CD4-positive, CD25-positive, alpha-beta regulatory T cell (primary cell): Measurements from ENCODE around the gene PRSS21. TPM values are rescaled to one million over a fixed set of nuclear protein-coding genes. Genes with fewer than 3 reads are reported as not detected.

Source experiments
- ATAC-seq, 2 donors: fragments of 150-1000 bp; cut with Tn5 transposase; one replicate each; pipeline ENCODE4 v1.10.0; 2021; ENCODE audit warnings: low read depth in 2 of 2, moderate number of reproducible peaks in 2 of 2, moderate library complexity in 1 of 2
- DNase-seq, 3 donors: peaks; one replicate each; pipeline versions ENCODE4 v3.0.0 to v3.0.0-alpha.2; 2012 to 2022; ENCODE audit warnings: mixed read lengths in 1 of 3
- H3K27ac ChIP-seq: one replicate; pipeline ENCODE4 v1.7.0; 2013; ENCODE audit warnings: mild to moderate bottlenecking, low read length; ENCODE audit not compliant: insufficient read depth, poor library complexity, severe bottlenecking
- H3K27me3 ChIP-seq: one replicate; pipeline ENCODE4 v1.7.0; 2013; ENCODE audit warnings: low read length; ENCODE audit not compliant: control insufficient read depth, insufficient read depth
- H3K36me3 ChIP-seq: one replicate; pipeline ENCODE4 v1.7.0; 2013; ENCODE audit warnings: mild to moderate bottlenecking, low read length, moderate library complexity; ENCODE audit not compliant: control insufficient read depth, insufficient read depth
- H3K4me1 ChIP-seq: 2 replicates; pipeline ENCODE4 v1.7.0; 2013; ENCODE audit warnings: mild to moderate bottlenecking, low read length; ENCODE audit not compliant: insufficient read depth, control insufficient read depth, poor library complexity, severe bottlenecking
- H3K4me3 ChIP-seq: one replicate; pipeline ENCODE4 v1.7.0; 2013; ENCODE audit warnings: low read depth, mild to moderate bottlenecking, low read length, moderate library complexity
- H3K9me3 ChIP-seq, 2 experiments: 1 replicate in 1 of 2; 2 replicates in 1 of 2; pipeline ENCODE4 v1.7.0; 2013; ENCODE audit warnings: low read length in 2 of 2, mild to moderate bottlenecking in 1 of 2, moderate library complexity in 1 of 2; ENCODE audit not compliant: control insufficient read depth in 2 of 2
- H3K27ac Mint-ChIP-seq, 3 donors: one replicate each; pipeline ENCODE4 v1.8.0; 2020 to 2022; ENCODE audit warnings: mild to moderate bottlenecking in 3 of 3, mixed read lengths in 3 of 3, moderate library complexity in 2 of 3
- H3K27me3 Mint-ChIP-seq: one replicate; pipeline ENCODE4 v1.8.0; 2022; ENCODE audit warnings: mild to moderate bottlenecking, mixed read lengths
- H3K36me3 Mint-ChIP-seq: one replicate; pipeline ENCODE4 v1.8.0; 2020; ENCODE audit warnings: mixed read lengths
- H3K4me1 Mint-ChIP-seq, 4 donors: one replicate each; pipeline ENCODE4 v1.8.0; 2020 to 2022; ENCODE audit warnings: mixed read lengths in 4 of 4, mild to moderate bottlenecking in 1 of 4
- H3K4me3 Mint-ChIP-seq, 4 donors: one replicate each; pipeline ENCODE4 v1.8.0; 2020 to 2022; ENCODE audit warnings: mild to moderate bottlenecking in 4 of 4, mixed read lengths in 4 of 4, moderate library complexity in 3 of 4
- H3K9me3 Mint-ChIP-seq, 7 donors: one replicate each; pipeline ENCODE4 v1.8.0; 2020 to 2022; ENCODE audit warnings: mixed read lengths in 7 of 7, mild to moderate bottlenecking in 3 of 7, moderate library complexity in 2 of 7
- polyA plus RNA-seq, 4 donors: library from polyadenylated mRNA; unstranded; fragments of 300-500 nt; fragmentation: Illumina TruSeq; gene quantifications; one replicate each; pipeline ENCODE4 v1.2.3, GENCODE V29; 2021
- total RNA-seq: library from RNA; stranded (reverse); gene quantifications from one replicate; pipeline ENCODE4 v1.2.3, GENCODE V29; 2022

Gene PRSS21
- total and polyA plus RNA-seq, 5 donors from 2014 or later = 0.43 to 8.4 (median 4.1) TPM; not detected in 1

- Mint-ChIP-seq H3K36me3 (no peaks in the 10 kb centered on the region), H3K4me3 (no peak overlapping the region), H3K27ac (no peak overlapping the region)
These were observed 17.2 kb upstream of the PRSS21 start for GRCh38 chr16:2799859-2800226.

GRCh38 chr16:2803545-2804195 lies 13.4 kb upstream of the PRSS21 start:
- H3K36me3 Mint-ChIP-seq = no peaks in the 10 kb centered on the region
- no peak for DNase-seq

More at GRCh38 chr16:2799859-2800226, 17.2 kb upstream of the PRSS21 start:
- no peak overlapping the region for H3K27ac ChIP-seq
- Mint-ChIP-seq H3K9me3 (peaks cover 0 to 13% (median 3%) of the 10 kb centered on the region in 7 donors), H3K4me1 (no peaks in the 10 kb centered on the region), H3K27me3 (peaks cover 20% of the 10 kb centered on the region)
- H3K4me3 ChIP-seq = no peak overlapping the region
- H3K27me3 ChIP-seq = no peaks in the 10 kb centered on the region
- H3K36me3 ChIP-seq = no peaks in the 10 kb centered on the region
- no peak for DNase-seq
- H3K4me1 ChIP-seq = no peaks in the 10 kb centered on the region
- ATAC-seq = no peak
- peaks cover 2 to 16% of the 10 kb centered on the region in 2 experiments for H3K9me3 ChIP-seq

GRCh38 chr16:2804728-2805127 lies 12.3 kb upstream of the PRSS21 start:
- H3K9me3 ChIP-seq = peaks cover 2 to 18% of the 10 kb centered on the region in 2 experiments
- H3K4me3 Mint-ChIP-seq = no peak overlapping the region
- DNase-seq = no peak
- H3K27ac Mint-ChIP-seq = no peak overlapping the region
- peaks cover 27% of the 10 kb centered on the region for H3K27me3 Mint-ChIP-seq
- H3K4me1 ChIP-seq = no peaks in the 10 kb centered on the region
- no peaks in the 10 kb centered on the region for H3K36me3 Mint-ChIP-seq
- H3K4me1 Mint-ChIP-seq = no peaks in the 10 kb centered on the region
- ATAC-seq = no peak
- H3K36me3 ChIP-seq = no peaks in the 10 kb centered on the region
- no peak overlapping the region for H3K27ac ChIP-seq
- H3K4me3 ChIP-seq = no peak overlapping the region
- H3K9me3 Mint-ChIP-seq = peaks cover 0 to 13% (median 3%) of the 10 kb centered on the region in 7 donors
- no peaks in the 10 kb centered on the region for H3K27me3 ChIP-seq

More at GRCh38 chr16:2803545-2804195, 13.4 kb upstream of the PRSS21 start:
- H3K36me3 ChIP-seq = no peaks in the 10 kb centered on the region
- Mint-ChIP-seq H3K27me3 (peaks cover 17% of the 10 kb centered on the region), H3K27ac (no peak overlapping the region), H3K4me1 (no peaks in the 10 kb centered on the region), H3K9me3 (peaks cover 0 to 13% (median 3%) of the 10 kb centered on the region in 7 donors), H3K4me3 (no peak overlapping the region)
- no peak overlapping the region for H3K4me3 ChIP-seq
- H3K27ac ChIP-seq = no peak overlapping the region
- H3K4me1 ChIP-seq = no peaks in the 10 kb centered on the region
- H3K27me3 ChIP-seq = no peaks in the 10 kb centered on the region
- no peak for ATAC-seq
- peaks cover 2 to 18% of the 10 kb centered on the region in 2 experiments for H3K9me3 ChIP-seq

- no peaks in the 10 kb centered on the region for H3K36me3 ChIP-seq
- no peak for ATAC-seq
- Mint-ChIP-seq H3K4me3 (no peak overlapping the region), H3K27me3 (peaks cover 30% of the 10 kb centered on the region), H3K27ac (no peak overlapping the region), H3K4me1 (no peaks in the 10 kb centered on the region), H3K9me3 (peaks cover 0 to 13% (median 3%) of the 10 kb centered on the region in 7 donors), H3K36me3 (no peaks in the 10 kb centered on the region)
- no peak overlapping the region for H3K27ac ChIP-seq
- no peak overlapping the region for H3K4me3 ChIP-seq
- peaks cover 2 to 18% of the 10 kb centered on the region in 2 experiments for H3K9me3 ChIP-seq
- no peaks in the 10 kb centered on the region for H3K27me3 ChIP-seq
- H3K4me1 ChIP-seq = no peaks in the 10 kb centered on the region
- no peak for DNase-seq
These were observed 10.8 kb upstream of the PRSS21 start for GRCh38 chr16:2806286-2806685.

- H3K36me3 ChIP-seq = no peaks in the 10 kb centered on the region
- Mint-ChIP-seq H3K9me3 (peaks cover 0 to 13% (median 3%) of the 10 kb centered on the region in 7 donors), H3K36me3 (no peaks in the 10 kb centered on the region), H3K27ac (no peak overlapping the region), H3K4me3 (no peak overlapping the region), H3K27me3 (peaks cover 26% of the 10 kb centered on the region), H3K4me1 (no peaks in the 10 kb centered on the region)
- H3K27ac ChIP-seq = no peak overlapping the region
- no peaks in the 10 kb centered on the region for H3K27me3 ChIP-seq
- ATAC-seq (no peak), DNase-seq (no peak)
- no peaks in the 10 kb centered on the region for H3K4me1 ChIP-seq
- no peak overlapping the region for H3K4me3 ChIP-seq
- H3K9me3 ChIP-seq = peaks cover 2 to 15% of the 10 kb centered on the region in 2 experiments
These were observed 8.9 kb upstream of the PRSS21 start for GRCh38 chr16:2808181-2808580.

GRCh38 chr16:2809149-2809760 lies 7.8 kb upstream of the PRSS21 start:
- no peaks in the 10 kb centered on the region for H3K36me3 ChIP-seq
- H3K27me3 ChIP-seq = no peaks in the 10 kb centered on the region
- peaks cover 25% of the 10 kb centered on the region for H3K27me3 Mint-ChIP-seq

GRCh38 chr16:2810651-2811050 lies 6.4 kb upstream of the PRSS21 start:
- no peak overlapping the region for H3K4me3 ChIP-seq
- H3K27ac ChIP-seq = no peak overlapping the region
- H3K4me1 Mint-ChIP-seq = no peaks in the 10 kb centered on the region
- H3K36me3 Mint-ChIP-seq = no peaks in the 10 kb centered on the region
- H3K36me3 ChIP-seq = no peaks in the 10 kb centered on the region
- peaks cover 0 to 2% (median 0%) of the 10 kb centered on the region in 7 donors for H3K9me3 Mint-ChIP-seq
- no peak overlapping the region for H3K27ac Mint-ChIP-seq
- no peaks in the 10 kb centered on the region for H3K27me3 ChIP-seq
- DNase-seq (no peak), ATAC-seq (no peak)
- H3K9me3 ChIP-seq = no peaks in the 10 kb centered on the region
- peaks cover 25% of the 10 kb centered on the region for H3K27me3 Mint-ChIP-seq
- H3K4me1 ChIP-seq = no peaks in the 10 kb centered on the region
- H3K4me3 Mint-ChIP-seq = no peak overlapping the region

More at GRCh38 chr16:2809149-2809760, 7.8 kb upstream of the PRSS21 start:
- Histone ChIP-seq H3K4me1 (no peaks in the 10 kb centered on the region), H3K9me3 (peaks cover 0 to 8% of the 10 kb centered on the region in 2 experiments), H3K4me3 (no peak overlapping the region), H3K27ac (no peak overlapping the region)
- H3K4me3 Mint-ChIP-seq = no peak overlapping the region
- no peaks in the 10 kb centered on the region for H3K36me3 Mint-ChIP-seq
- ATAC-seq = no peak
- no peaks in the 10 kb centered on the region for H3K4me1 Mint-ChIP-seq
- no peak overlapping the region for H3K27ac Mint-ChIP-seq
- no peak for DNase-seq
- peaks cover 0 to 5% (median 2%) of the 10 kb centered on the region in 7 donors for H3K9me3 Mint-ChIP-seq
